Measurements from ENCODE around the gene GRK5.

Gene GRK5

DNA sequence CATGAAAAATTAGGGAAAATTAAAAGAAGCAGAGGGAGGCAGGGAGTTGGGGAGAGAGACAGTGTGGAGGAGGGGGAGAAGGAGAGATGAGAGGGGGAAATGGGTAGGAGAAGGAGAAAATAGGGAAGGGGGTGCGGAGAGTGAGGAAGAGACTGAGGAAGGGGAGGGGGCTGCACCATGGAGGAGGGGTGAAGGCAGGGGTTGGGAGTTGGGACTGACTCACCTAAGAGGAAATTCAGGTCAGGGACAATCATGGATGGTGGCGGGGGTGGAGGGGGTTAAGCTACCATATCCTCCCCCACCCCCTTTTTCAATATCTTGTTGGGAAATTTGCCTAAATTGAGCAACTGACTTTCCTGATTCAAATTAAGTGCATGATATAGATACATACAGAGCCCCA, 8.0 kb downstream of the GRK5 start:
- no peak for DNase-seq (ENCODE audit: low read depth)
- TF ChIP-seq, protein P1, sequence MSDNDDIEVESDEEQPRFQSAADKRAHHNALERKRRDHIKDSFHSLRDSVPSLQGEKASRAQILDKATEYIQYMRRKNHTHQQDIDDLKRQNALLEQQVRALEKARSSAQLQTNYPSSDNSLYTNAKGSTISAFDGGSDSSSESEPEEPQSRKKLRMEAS (IDR thresholded peaks at IDR 0.05; ENCODE audit: low read depth, low read length), result no peak
- TF ChIP-seq POLR2A (IDR thresholded peaks at IDR 0.05; ENCODE audit: extremely low read depth, insufficient read length), result no peak
- TF ChIP-seq, protein P2, sequence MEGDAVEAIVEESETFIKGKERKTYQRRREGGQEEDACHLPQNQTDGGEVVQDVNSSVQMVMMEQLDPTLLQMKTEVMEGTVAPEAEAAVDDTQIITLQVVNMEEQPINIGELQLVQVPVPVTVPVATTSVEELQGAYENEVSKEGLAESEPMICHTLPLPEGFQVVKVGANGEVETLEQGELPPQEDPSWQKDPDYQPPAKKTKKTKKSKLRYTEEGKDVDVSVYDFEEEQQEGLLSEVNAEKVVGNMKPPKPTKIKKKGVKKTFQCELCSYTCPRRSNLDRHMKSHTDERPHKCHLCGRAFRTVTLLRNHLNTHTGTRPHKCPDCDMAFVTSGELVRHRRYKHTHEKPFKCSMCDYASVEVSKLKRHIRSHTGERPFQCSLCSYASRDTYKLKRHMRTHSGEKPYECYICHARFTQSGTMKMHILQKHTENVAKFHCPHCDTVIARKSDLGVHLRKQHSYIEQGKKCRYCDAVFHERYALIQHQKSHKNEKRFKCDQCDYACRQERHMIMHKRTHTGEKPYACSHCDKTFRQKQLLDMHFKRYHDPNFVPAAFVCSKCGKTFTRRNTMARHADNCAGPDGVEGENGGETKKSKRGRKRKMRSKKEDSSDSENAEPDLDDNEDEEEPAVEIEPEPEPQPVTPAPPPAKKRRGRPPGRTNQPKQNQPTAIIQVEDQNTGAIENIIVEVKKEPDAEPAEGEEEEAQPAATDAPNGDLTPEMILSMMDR (IDR thresholded peaks at IDR 0.05; ENCODE audit: low read depth, low read length), result no peak
- TF ChIP-seq MYC (IDR thresholded peaks at IDR 0.05; ENCODE audit: low read depth, low read length), result no peak
- H3K4me3 ChIP-seq (ENCODE audit: low read depth, low read length), result no peak overlapping the region

DNA sequence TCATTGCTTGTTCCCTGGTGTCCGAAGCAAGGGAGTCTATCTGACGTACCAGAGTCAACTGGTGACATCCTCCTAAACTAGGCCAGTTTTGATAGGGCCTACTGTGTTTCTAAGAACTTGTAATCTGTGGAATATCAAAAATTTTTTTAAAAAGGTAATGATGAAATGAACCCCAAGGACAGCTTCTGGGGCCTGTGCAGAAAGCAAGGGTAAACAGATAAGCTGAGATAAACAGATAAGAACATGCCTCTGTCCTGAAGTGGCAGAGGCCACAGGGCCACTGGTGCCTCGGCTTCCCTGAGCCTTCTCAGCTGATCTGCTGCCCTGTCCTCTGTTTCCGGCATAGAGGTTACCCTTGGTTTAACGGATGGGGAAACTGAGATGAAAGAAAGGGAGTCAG, 8.8 kb downstream of the GRK5 start:
- no peak for DNase-seq (ENCODE audit: low read depth)
- no peak for TF ChIP-seq POLR2A (IDR thresholded peaks at IDR 0.05; ENCODE audit: extremely low read depth, insufficient read length)
- no peak for TF ChIP-seq MYC (IDR thresholded peaks at IDR 0.05; ENCODE audit: low read depth, low read length)
- TF ChIP-seq, protein P2 (IDR thresholded peaks at IDR 0.05; ENCODE audit: low read depth, low read length), result no peak
- TF ChIP-seq, protein P1 (IDR thresholded peaks at IDR 0.05; ENCODE audit: low read depth, low read length), result no peak
- no peak overlapping the region for H3K4me3 ChIP-seq (ENCODE audit: low read depth, low read length)

DNA sequence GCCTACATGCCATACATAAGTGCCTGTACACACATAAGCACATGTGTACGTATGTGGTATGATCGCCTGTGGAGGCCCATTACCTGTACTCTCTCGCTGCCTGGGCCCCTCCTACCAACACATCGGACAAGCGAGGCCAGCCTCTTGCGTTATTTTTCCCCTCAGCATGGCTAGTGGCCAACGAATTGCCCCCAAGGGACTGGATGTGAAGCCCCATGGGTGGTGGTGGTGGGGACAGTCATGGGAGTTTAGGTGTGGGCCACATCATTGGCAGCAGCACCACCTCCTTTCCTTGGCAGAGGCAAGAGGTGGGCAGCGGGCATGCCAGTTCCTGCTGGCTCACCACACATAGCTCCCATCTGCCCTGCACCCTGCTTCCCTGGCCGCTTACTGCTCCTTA, 10.0 kb downstream of the GRK5 start:
- no peak for DNase-seq (ENCODE audit: low read depth)
- TF ChIP-seq POLR2A (IDR thresholded peaks at IDR 0.05; ENCODE audit: extremely low read depth, insufficient read length) (no peak), MYC (IDR thresholded peaks at IDR 0.05; ENCODE audit: low read depth, low read length) (no peak)
- TF ChIP-seq, protein P2 (IDR thresholded peaks at IDR 0.05; ENCODE audit: low read depth, low read length), result no peak
- TF ChIP-seq, protein P1 (IDR thresholded peaks at IDR 0.05; ENCODE audit: low read depth, low read length), result no peak
- no peak overlapping the region for H3K4me3 ChIP-seq (ENCODE audit: low read depth, low read length)

DNA sequence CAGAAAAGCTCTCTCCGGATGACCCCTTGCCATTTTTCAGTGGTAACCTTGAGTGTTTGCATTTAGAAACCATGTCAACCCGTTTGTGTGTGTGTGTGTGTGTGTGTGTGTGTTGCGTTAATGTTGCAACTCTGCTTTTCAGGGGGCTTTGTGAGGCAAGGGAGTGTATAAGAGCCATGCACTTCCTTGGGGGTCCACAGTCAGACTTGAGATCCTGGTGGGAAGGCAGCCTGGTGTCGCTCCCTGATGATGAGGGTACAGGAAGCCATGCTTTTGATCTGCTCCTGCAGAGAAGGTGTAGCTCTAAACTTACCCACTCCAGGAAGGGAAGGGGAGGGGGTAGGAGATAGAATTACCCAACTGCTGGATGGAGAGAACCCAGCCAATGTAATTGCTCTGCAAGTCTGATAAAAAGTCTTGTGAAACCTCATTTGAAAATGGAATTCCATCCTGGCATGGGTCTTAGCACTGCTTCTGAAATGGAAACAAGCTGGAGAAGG, 10.7 kb downstream of the GRK5 start:
- no peak overlapping the region for H3K4me3 ChIP-seq (ENCODE audit: low read depth, low read length)
- TF ChIP-seq, protein P2 (IDR thresholded peaks at IDR 0.05; ENCODE audit: low read depth, low read length), result no peak
- TF ChIP-seq MYC (IDR thresholded peaks at IDR 0.05; ENCODE audit: low read depth, low read length) (no peak), POLR2A (IDR thresholded peaks at IDR 0.05; ENCODE audit: extremely low read depth, insufficient read length) (no peak)
- TF ChIP-seq, protein P1 (IDR thresholded peaks at IDR 0.05; ENCODE audit: low read depth, low read length), result no peak
- DNase-seq (ENCODE audit: low read depth), result no peak

DNA sequence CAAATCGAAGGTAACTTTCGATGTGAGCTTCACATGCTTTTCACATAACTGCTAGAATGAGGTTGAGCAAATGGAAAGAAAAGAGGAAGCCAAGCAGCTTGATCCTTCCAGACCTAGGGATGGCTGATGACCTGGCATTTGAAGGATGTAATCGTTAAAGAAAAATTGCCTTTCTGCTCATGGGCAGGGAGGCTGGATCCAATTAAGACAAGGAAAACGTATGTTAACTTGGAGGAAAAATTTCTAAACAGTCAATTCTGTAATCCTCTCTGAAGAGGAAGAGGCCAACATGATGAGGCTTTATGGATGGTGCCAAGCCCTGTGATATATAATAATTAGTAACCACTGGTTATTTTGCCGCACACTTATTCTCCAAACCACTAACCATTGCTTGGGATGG, 12.5 kb downstream of the GRK5 start:
- TF ChIP-seq POLR2A (IDR thresholded peaks at IDR 0.05; ENCODE audit: extremely low read depth, insufficient read length) (no peak), MYC (IDR thresholded peaks at IDR 0.05; ENCODE audit: low read depth, low read length) (no peak)
- TF ChIP-seq, protein P2 (IDR thresholded peaks at IDR 0.05; ENCODE audit: low read depth, low read length), result no peak
- TF ChIP-seq, protein P1 (IDR thresholded peaks at IDR 0.05; ENCODE audit: low read depth, low read length), result no peak
- DNase-seq (ENCODE audit: low read depth), result no peak
- no peak overlapping the region for H3K4me3 ChIP-seq (ENCODE audit: low read depth, low read length)
